ENCODE measurements around the gene NDUFS2. TPM values are rescaled to one million over a fixed set of nuclear protein-coding genes. Genes with fewer than 3 reads are reported as not detected.

NDUFS2 gene
- total and polyA plus RNA-seq, 2 experiments from 2014 or later: 103 to 163 TPM

GRCh38 chr1:161179698-161180097 lies 22.5 kb upstream of the NDUFS2 start:
- no peak overlapping the region for H3K27ac ChIP-seq
- WGBS (ENCODE audit: low lambda C conversion rate, missing lambda C conversion rate): 92% methylated on average over 3 of the region's 3 CpGs
- no peaks in the 10 kb centered on the region for H3K36me3 ChIP-seq (replicated peaks; ENCODE audit: insufficient read depth, low read depth)
- H2AFZ ChIP-seq: no peak overlapping the region
- no peaks in the 10 kb centered on the region for H3K9me3 ChIP-seq (ENCODE audit: low read depth)
- no peak overlapping the region for H3K4me2 ChIP-seq
- H4K20me1 ChIP-seq (ENCODE audit: insufficient read depth, poor library complexity, severe bottlenecking): no peaks in the 10 kb centered on the region
- DNase-seq (ENCODE audit: low spot score): no peak
- H3K4me3 ChIP-seq: no peak overlapping the region
- peaks cover 17% of the 10 kb centered on the region for H3K79me2 ChIP-seq
- H3K4me1 ChIP-seq (ENCODE audit: insufficient read depth): peaks cover 8% of the 10 kb centered on the region
- TF ChIP-seq EZH2 (IDR thresholded peaks at IDR 0.05; ENCODE audit: borderline replicate concordance) (no peak), CTCF (IDR thresholded peaks at IDR 0.05; ENCODE audit: poor library complexity) (no peak), EZH2phosphoT487 (IDR thresholded peaks at IDR 0.05; ENCODE audit: low read depth, severe bottlenecking, unreplicated experiment) (no peak)
- H3K27me3 ChIP-seq: no peaks in the 10 kb centered on the region
- no peaks in the 10 kb centered on the region for H3K9me2 ChIP-seq (replicated peaks; ENCODE audit: insufficient read depth)

GRCh38 chr1:161180639-161181038 lies 21.5 kb upstream of the NDUFS2 start:
- H3K27me3 ChIP-seq: no peaks in the 10 kb centered on the region
- H3K36me3 ChIP-seq (replicated peaks; ENCODE audit: insufficient read depth, low read depth): no peaks in the 10 kb centered on the region
- H4K20me1 ChIP-seq (ENCODE audit: insufficient read depth, poor library complexity, severe bottlenecking): no peaks in the 10 kb centered on the region
- H3K9me2 ChIP-seq (replicated peaks; ENCODE audit: insufficient read depth): no peaks in the 10 kb centered on the region
- no peaks in the 10 kb centered on the region for H3K9me3 ChIP-seq (ENCODE audit: low read depth)
- no peak for DNase-seq (ENCODE audit: low spot score)
- no peak overlapping the region for H2AFZ ChIP-seq
- TF ChIP-seq CTCF (IDR thresholded peaks at IDR 0.05; ENCODE audit: poor library complexity): peak; percentile 24
- TF ChIP-seq EZH2phosphoT487 (IDR thresholded peaks at IDR 0.05; ENCODE audit: low read depth, severe bottlenecking, unreplicated experiment): no peak
- peaks cover 8% of the 10 kb centered on the region for H3K4me1 ChIP-seq (ENCODE audit: insufficient read depth)
- WGBS (ENCODE audit: low lambda C conversion rate, missing lambda C conversion rate): 69% methylated on average over 1 of the region's 1 CpG
- H3K4me3 ChIP-seq: no peak overlapping the region
- no peak overlapping the region for H3K27ac ChIP-seq
- H3K79me2 ChIP-seq: peaks cover 15% of the 10 kb centered on the region
- H3K4me2 ChIP-seq: no peak overlapping the region

GRCh38 chr1:161182214-161182613 lies 20.0 kb upstream of the NDUFS2 start:
- no peaks in the 10 kb centered on the region for H3K79me2 ChIP-seq
- no peaks in the 10 kb centered on the region for H4K20me1 ChIP-seq (ENCODE audit: insufficient read depth, poor library complexity, severe bottlenecking)
- H3K9me3 ChIP-seq (ENCODE audit: low read depth): no peaks in the 10 kb centered on the region
- no peaks in the 10 kb centered on the region for H3K4me1 ChIP-seq (ENCODE audit: insufficient read depth)
- no peak overlapping the region for H3K4me2 ChIP-seq
- TF ChIP-seq CTCF (IDR thresholded peaks at IDR 0.05; ENCODE audit: poor library complexity): no peak
- no peak for TF ChIP-seq EZH2 (IDR thresholded peaks at IDR 0.05; ENCODE audit: borderline replicate concordance)
- TF ChIP-seq EZH2phosphoT487 (IDR thresholded peaks at IDR 0.05; ENCODE audit: low read depth, severe bottlenecking, unreplicated experiment): no peak
- no peaks in the 10 kb centered on the region for H3K9me2 ChIP-seq (replicated peaks; ENCODE audit: insufficient read depth)
- DNase-seq (ENCODE audit: low spot score): no peak
- H3K4me3 ChIP-seq: no peak overlapping the region
- 91% methylated on average over 1 of the region's 1 CpG for WGBS (ENCODE audit: low lambda C conversion rate, missing lambda C conversion rate)
- H3K27ac ChIP-seq: no peak overlapping the region
- no peaks in the 10 kb centered on the region for H3K27me3 ChIP-seq
- H3K36me3 ChIP-seq (replicated peaks; ENCODE audit: insufficient read depth, low read depth): no peaks in the 10 kb centered on the region
- H2AFZ ChIP-seq: no peak overlapping the region

GRCh38 chr1:161185282-161185682 lies 16.9 kb upstream of the NDUFS2 start:
- H3K4me3 ChIP-seq: no peak overlapping the region
- H3K4me2 ChIP-seq: no peak overlapping the region
- H2AFZ ChIP-seq: no peak overlapping the region
- DNase-seq (ENCODE audit: low spot score): no peak
- no peaks in the 10 kb centered on the region for H3K9me2 ChIP-seq (replicated peaks; ENCODE audit: insufficient read depth)
- H4K20me1 ChIP-seq (ENCODE audit: insufficient read depth, poor library complexity, severe bottlenecking): no peaks in the 10 kb centered on the region
- no peaks in the 10 kb centered on the region for H3K79me2 ChIP-seq
- H3K27ac ChIP-seq: no peak overlapping the region
- H3K4me1 ChIP-seq (ENCODE audit: insufficient read depth): no peaks in the 10 kb centered on the region
- TF ChIP-seq CTCF (IDR thresholded peaks at IDR 0.05; ENCODE audit: poor library complexity): no peak
- TF ChIP-seq EZH2 (IDR thresholded peaks at IDR 0.05; ENCODE audit: borderline replicate concordance): no peak
- no peak for TF ChIP-seq EZH2phosphoT487 (IDR thresholded peaks at IDR 0.05; ENCODE audit: low read depth, severe bottlenecking, unreplicated experiment)
- H3K36me3 ChIP-seq (replicated peaks; ENCODE audit: insufficient read depth, low read depth): no peaks in the 10 kb centered on the region
- no peaks in the 10 kb centered on the region for H3K27me3 ChIP-seq
- 57% methylated on average over 3 of the region's 3 CpGs for WGBS (ENCODE audit: low lambda C conversion rate, missing lambda C conversion rate)
- no peaks in the 10 kb centered on the region for H3K9me3 ChIP-seq (ENCODE audit: low read depth)
